ENCODE results near the gene TSPEAR. TPM values are rescaled to one million over a fixed set of nuclear protein-coding genes. Genes with fewer than 3 reads are reported as not detected.

Gene TSPEAR
- total RNA-seq (2022; extraction: Qiagen RNA extraction; ENCODE audit: low read depth) = not detected in 5 replicates

DNA sequence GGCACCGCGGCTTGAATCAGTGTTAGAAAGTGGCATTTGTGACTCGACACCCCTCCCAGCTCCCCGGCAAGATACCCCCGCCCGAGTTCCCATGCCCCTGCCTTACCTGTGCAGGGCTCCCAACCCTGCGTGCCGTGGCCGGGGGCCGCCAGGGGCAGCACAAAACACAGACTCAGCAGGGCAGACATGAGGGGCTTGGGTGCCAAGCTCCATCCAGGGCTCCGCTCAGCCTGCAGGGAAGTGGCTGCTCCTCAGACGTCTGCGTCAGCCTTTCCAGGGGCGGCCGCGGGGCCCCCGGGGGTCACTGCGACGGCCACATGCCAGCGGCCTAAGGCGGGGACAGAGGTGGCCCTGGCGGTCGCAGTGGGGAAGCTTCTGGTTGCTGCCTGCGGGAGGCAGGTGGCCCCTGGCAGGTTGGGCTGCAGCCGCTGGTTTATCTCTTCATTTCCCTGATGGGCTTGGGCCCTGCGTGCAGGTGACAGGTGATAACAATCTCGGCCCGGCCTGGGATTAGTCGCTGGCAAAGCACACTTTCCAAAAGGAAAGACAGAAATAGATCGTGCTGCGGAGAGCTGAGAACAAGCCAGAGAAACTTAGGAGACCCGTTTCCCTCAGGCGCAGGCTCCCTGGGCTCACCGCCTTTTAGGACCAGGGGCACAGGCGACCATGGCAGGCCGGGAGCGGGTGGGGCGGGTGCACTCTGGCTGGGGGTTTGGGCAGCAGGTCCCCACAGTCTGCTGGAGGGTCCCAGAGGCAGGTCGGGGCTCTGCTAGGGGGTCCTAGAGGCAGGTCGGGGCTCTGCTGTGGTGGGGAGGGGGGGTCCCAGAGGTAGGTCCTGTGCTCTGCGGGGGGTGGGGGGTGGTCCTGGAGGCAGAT is at the start of gene TSPEAR:
TSS of gene TSPEAR (minus strand) at position 246 of the 876 bp plus-strand sequence. CDS start at position 188, 58 bp downstream.

DNA sequence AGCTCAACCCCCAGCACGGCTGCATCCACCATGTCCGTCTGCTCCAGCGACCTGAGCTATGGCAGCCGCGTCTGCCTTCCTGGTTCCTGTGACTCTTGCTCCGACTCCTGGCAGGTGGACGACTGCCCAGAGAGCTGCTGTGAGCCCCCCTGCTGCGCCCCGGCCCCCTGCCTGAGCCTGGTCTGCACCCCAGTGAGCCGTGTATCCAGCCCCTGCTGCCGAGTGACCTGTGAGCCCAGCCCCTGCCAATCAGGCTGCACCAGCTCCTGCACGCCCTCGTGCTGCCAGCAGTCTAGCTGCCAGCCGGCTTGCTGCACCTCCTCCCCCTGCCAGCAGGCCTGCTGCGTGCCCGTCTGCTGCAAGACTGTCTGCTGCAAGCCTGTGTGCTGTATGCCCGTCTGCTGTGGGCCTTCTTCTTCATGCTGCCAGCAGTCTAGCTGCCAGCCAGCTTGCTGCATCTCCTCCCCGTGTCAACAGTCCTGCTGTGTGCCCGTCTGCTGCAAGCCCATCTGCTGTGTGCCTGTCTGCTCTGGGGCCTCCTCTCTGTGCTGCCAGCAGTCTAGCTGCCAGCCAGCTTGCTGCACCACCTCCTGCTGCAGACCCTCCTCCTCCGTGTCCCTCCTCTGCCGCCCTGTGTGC is 14.1 kb downstream of the TSPEAR start, which contains the start of gene KRTAP10-12:
TSS of gene KRTAP10-12 (plus strand) at position 1 of the 639 bp plus-strand sequence. CDS start at position 31, 30 bp downstream.

DNA sequence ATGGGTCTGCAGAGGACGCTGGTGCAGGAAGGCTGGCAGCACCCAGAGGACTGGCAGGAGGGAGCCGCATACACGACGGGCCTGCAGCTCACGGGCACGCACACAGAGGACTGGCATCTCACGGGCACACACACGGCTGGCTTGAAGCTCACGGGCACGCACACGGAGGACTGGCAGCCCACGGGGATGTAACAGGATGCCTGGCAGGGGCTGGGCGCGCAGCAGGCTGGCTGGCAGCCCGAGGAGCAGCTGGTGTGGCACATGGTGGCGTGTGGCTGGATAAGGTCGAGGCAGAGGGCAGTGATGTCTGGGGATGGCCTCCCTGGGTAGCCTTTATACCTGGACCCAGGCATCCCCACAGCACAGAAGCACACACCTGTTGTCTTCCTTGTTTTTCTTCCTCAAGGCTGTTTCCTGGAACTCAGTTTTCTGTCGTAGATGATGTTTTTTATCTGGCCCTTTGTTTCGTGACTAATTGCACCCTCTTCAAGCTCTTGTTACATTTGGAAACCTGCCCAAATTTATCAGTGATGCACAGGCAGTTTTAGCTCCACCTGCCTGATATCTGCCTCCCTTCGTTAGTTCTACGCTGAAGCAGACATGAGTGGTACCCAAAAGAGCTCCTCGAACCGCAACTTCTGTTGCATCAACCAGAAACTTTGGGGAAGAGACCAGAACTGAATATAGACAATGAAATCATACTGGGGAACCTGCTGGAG is 29.4 kb downstream of the TSPEAR start, which contains the start of gene KRTAP12-1:
TSS of gene KRTAP12-1 (minus strand) at position 303 of the 719 bp plus-strand sequence. CDS start at position 263, 40 bp downstream.

DNA sequence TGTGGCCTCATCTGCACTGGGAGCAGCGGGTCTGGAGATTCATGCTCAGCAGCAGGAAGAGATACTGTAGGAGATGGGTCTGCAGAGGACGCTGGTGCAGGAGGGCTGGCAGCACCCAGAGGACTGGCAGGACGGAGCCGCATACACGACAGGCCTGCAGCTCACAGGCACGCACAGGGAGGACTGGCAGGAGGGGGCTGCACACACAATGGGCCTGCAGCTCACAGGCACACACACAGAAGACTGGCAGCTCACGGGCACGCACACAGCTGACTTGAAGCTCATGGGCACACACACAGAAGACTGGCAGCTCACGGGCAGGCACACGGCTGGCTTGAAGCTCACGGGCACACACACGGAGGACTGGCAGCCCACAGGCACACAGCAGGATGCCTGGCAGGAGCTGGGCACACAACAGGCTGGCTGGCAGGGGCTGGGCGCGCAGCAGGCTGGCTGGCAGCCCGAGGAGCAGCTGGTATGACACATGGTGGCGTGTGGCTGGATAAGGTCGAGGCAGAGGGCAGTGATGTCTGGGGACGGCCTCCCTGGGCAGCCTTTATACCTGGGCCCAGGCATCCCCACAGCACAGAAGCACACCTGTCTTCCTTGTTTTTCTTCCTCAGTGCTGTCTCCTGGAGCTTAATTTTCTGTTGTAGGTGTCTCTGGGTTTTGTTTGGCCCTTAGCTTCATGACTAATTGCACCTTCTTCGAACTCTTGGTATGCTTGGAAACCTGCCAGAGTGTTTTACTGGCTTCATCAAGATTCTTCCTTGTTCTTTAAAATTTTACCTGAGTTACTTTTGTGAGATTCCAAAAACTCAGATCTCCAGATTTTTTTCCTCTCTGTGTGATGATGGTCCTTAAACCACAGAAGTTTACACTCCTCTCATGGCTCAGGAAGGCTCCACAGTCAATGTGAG is 44.7 kb downstream of the TSPEAR start, which contains the start of gene KRTAP12-2:
TSS of gene KRTAP12-2 (minus strand) at position 527 of the 920 bp plus-strand sequence. CDS start at position 486, 41 bp downstream.

DNA sequence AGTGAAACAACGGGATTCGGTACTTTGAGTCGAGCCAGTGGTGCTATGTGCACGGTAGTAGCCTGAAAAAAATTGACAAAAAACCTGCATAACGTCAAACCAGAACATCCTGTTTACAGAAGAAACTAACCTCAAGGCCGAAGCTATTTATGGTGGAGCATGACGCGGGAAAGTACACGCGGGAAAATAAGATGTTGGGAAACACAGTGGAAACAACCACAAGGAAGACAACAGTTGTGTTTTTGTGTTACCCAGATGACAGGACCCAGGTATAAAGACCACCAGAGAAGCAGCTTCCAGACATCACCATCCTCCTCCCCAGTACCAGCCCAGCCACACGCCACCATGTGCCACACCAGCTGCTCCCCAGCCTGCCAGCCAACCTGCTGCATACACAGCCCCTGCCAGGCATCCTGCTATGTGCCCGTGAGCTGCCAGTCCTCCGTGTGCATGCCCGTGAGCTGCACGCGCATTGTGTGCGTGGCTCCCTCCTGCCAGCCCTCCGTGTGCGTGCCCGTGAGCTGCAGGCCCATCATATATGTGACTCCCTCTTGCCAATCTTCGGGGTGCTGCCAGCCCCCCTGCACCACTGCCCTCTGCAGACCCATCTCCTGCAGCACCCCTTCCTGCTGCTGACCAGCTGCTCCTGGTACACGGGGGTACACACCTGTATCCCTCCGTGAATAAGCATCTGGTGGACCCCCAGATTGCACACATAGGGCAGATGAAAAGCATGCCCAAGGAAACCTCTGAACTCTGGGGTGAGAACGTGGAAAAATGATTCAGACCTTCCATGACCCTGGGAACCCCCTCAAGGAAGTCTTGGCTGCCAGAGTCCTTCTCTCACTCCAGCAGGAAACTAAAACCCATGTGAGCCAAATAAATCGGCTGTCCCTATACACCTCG is 53.5 kb downstream of the TSPEAR start, which contains the start of gene KRTAP12-3:
TSS of gene KRTAP12-3 (plus strand) at position 298 of the 906 bp plus-strand sequence. CDS start at position 346, 48 bp downstream.

DNA sequence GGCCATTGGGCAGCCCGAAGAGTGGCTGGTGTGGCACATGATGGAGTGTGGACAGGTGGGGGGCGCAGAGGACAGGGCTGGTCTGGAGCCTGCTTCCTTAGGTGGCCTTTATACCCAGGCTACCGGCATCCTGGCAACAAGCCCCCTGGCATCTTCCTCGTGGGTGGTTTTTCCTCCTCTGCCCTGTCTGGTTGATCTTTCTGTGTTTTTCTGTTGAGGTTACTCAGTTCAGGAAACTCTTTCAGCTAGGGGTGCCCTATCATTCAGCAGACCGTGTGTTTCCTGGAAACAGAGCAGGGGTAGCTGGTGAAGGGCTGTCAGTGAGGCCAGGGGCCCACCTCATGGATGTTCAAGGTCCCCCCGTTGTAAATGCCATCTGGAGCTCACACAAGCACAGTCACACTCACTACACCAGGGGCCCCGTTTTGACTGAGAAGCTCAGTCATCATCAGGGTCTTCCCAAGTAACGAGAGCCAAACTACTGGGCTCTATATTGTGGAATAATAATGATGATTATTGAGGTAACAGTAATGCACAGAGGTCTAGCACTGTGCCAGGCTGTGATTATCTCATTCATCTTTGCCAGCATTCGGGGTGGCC is 56.7 kb downstream of the TSPEAR start, which contains the start of gene KRTAP12-4:
TSS of gene KRTAP12-4 (minus strand) at position 84 of the 600 bp plus-strand sequence. CDS start at position 39, 45 bp downstream.

DNA sequence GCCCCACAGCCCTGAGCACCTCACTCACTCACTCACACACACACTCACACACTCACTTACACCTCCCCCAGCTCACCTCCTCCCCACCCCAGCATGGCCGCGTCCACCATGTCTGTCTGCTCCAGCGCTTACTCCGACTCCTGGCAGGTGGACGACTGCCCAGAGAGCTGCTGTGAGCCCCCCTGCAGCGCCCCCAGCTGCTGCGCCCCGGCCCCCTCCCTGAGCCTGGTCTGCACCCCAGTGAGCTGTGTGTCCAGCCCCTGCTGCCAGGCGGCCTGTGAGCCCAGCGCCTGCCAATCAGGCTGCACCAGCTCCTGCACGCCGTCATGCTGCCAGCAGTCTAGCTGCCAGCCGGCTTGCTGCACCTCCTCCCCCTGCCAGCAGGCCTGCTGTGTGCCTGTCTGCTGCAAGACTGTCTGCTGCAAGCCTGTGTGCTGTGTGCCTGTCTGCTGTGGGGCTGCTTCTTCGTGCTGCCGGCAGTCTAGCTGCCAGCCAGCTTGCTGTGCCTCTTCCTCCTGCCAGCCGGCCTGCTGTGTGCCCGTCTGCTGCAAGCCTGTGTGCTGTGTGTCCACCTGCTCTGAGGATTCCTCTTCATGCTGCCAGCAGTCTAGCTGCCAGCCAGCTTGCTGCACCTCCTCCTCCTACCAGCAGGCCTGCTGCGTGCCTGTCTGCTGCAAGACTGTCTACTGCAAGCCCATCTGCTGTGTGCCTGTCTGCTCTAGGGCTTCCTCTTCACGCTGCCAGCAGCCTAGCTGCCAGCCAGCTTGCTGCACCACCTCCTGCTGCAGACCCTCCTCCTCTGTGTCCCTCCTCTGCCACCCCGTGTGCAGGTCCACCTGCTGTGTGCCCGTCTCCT is 64.8 kb downstream of the TSPEAR start, which contains the start of gene KRTAP10-11:
TSS of gene KRTAP10-11 (plus strand) at position 49 of the 856 bp plus-strand sequence. CDS start at position 94, 45 bp downstream.

DNA sequence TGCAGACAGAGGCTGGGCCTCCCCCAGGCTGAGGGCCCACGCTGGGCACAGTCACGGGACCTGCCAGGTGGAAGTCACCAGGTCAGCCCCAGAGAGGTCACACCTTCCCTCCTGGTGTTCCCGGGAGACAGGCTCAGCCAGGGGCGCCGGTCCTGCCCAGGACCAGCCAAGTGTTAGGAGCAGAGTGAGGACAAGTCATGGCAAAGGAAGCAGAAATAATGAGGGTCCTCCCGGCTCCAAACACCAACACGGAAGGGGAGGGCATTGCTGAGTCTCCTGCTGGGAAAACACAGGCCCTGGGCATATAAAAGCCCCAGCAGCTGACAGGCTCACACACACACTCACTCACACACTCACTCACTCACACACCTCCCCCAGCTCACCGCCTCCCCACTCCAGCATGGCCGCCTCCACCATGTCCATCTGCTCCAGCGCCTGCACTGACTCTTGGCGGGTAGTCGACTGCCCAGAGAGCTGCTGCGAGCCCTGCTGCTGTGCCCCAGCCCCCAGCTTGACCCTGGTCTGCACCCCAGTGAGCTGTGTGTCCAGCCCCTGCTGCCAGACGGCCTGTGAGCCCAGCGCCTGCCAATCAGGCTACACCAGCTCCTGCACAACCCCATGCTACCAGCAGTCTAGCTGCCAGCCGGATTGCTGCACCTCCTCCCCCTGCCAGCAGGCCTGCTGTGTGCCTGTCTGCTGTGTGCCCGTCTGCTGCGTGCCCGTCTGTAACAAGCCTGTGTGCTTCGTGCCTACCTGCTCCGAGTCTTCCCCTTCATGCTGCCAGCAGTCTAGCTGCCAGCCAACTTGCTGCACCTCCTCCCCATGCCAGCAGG is 74.1 kb downstream of the TSPEAR start, which contains the start of gene KRTAP10-10:
TSS of gene KRTAP10-10 (plus strand) at position 339 of the 833 bp plus-strand sequence. CDS start at position 401, 62 bp downstream.

DNA sequence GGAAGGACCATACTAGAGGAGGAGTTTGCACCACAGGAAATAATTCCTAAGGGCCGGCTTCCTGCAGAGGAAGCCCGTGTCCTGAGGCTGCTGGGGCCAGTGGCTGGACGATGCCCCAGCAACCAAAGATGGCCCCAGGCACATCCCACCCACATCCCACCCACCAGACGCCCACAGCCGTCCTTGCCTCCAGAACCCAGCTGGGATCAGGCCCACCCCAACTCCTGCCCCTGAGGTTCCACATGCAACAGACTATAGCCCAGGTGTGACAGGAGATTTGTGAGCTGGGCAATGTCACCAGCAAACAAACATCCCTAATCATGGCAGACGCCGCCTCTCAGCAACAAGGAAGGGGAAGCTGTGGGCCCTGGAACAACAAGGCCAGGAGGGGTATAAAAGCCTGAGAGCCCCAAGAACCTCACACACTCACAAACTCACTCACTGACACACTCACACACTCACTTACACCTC is 84.7 kb downstream of the TSPEAR start, which contains the start of gene KRTAP10-9:
TSS of gene KRTAP10-9 (plus strand) at position 421 of the 471 bp plus-strand sequence. CDS start 79 bp downstream, outside the sequence.

DNA sequence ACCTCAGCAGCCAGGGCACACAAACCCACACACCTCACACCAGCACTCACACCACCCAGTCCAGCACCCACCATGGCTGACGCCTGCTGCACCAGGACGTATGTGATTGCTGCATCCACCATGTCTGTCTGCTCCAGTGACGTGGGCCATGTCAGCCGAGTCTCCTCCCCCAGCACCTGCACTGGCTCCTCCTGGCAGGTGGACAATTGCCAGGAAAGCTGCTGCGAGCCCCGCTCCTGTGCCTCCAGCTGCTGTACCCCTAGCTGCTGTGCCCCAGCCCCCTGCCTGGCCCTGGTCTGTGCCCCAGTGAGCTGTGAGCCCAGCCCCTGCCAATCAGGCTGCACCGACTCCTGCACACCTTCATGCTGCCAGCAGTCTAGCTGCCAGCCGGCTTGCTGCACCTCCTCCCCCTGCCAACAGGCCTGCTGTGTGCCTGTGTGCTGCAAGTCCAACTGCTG is 99.3 kb downstream of the TSPEAR start, which contains the start of gene KRTAP10-8:
TSS of gene KRTAP10-8 (plus strand) at position 51 of the 458 bp plus-strand sequence. CDS start at position 73, 22 bp downstream.

DNA sequence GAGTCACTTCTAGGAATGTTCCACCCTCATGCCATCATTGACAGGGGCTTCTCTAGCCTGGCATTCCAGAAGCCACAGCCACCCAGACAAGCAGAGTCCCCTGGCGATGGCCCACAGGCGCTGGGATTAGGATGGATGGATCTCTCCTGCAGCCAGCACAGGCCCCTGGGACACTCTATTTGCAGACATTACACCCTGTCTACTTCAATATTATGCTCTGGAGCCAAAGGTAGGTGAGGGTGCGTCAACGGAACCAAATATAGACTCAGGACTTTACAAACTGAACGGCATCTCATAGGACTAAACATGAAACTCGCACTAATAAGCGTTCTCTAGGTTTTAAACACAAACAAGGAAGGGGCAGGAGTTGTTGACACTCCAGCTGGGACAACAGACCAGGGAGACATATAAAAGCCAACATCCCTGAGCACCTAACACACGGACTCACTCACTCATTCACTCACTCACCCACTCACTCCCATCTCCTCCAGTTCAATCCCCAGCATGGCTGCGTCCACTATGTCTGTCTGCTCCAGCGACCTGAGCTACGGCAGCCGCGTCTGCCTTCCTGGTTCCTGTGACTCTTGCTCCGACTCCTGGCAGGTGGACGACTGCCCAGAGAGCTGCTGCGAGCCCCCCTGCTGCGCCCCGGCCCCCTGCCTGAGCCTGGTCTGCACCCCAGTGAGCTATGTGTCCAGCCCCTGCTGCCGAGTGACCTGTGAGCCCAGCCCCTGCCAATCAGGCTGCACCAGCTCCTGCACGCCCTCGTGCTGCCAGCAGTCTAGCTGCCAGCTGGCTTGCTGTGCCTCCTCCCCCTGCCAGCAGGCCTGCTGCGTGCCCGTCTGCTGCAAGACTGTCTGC is 111.0 kb downstream of the TSPEAR start, which contains the start of gene KRTAP10-7:
TSS of gene KRTAP10-7 (plus strand) at position 480 of the 861 bp plus-strand sequence. CDS start at position 505, 25 bp downstream.

DNA sequence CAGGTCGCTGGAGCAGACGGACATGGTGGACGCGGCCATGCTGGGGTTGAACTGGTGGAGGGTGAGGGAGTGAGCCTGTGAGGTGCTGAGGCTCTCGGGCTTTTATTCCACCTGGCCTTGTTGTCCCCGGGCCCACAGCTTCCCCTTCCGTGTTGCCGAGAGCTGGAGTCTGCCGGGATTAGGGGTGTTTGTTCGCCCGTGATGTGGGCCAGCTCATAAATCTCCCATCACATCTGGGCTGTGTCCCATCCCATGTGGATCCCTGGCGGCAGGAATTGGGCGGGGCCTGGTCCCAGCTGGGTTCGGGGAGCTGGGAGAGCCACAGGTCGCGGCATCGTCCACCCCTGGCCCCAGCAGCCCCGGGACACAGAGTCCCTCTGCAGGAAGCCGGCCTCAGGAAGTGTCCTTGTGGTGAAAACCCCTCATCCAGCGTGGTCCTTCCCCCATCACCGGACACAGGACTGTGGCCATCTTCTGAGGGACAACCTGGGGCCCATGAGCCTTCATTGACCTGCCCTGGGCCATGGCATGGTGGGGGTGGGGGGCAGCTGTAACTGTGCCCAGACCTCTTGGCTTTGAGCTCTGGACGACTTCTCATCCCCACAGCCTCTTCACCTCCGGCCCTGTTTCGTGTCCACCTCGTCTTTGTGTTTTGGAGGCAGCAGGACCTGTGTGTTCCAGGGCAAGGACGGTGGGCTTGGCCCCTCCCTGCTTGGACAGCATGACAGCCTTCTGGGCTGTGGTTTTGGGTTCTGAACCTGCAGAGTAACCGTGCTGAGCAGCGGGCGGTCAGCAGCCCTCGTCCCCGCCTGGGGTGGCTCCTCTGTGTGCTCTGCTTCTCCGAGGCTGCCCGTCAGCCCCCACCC is 118.7 kb downstream of the TSPEAR start, which contains the start of gene KRTAP10-6:
TSS of gene KRTAP10-6 (minus strand) at position 60 of the 866 bp plus-strand sequence. CDS start at position 39, 21 bp downstream.

DNA sequence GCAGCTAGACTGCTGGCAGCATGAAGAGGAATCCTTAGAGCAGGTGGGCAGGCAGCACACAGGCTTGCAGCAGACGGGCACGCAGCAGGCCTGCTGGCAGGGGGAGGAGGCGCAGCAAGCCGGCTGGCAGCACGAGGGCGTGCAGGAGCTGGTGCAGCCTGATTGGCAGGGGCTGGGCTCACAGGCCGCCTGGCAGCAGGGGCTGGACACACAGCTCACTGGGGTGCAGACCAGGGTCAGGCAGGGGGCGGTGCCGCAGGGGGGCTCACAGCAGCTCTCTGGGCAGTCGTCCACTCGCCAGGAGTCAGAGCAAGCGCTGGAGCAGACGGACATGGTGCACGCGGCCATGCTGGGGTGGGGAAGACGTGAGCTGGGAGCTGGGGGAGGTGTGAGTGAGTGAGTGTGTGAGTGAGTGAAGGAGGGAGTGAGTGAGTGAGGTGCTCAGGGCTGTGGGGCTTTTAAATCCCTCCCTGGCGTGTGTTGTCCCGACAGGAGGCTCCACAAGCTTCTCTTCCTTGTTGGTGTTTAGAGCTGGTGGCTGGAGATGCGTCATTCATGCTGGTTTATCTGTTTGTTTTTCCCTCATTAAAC is 131.0 kb downstream of the TSPEAR start, which contains the start of gene KRTAP10-5:
TSS of gene KRTAP10-5 (minus strand) at position 374 of the 591 bp plus-strand sequence. CDS start at position 348, 26 bp downstream.

